A549 (cell line): ENCODE measurements around the gene SRC. TPM values are rescaled to one million over a fixed set of nuclear protein-coding genes. Genes with fewer than 3 reads are reported as not detected.

Source experiments
- ATAC-seq, 2 experiments: fragments of 200-7000 bp in 1 of 2; fragments of >200 bp in 1 of 2; cut with Nextera tagmentation in 1 of 2; cut with Tn5 transposase in 1 of 2; 3 replicates each; pipeline versions ENCODE4 v1.8.0 to v1.9.1; 2018 to 2020; ENCODE audit warnings: mild to moderate bottlenecking in 1 of 2, moderate library complexity in 1 of 2
- CTCF ChIA-PET: fragments of 300-600 bp; sonication (Branson Sonifier 250); formaldehyde crosslinking; extraction: SDS; loops from one replicate; lab custom pipeline; 2021; ENCODE audit warnings: antibody characterized with exemption, inconsistent platforms; lab: Yijun Ruan, JAX
- POLR2A ChIA-PET: fragments of 350-600 bp; formaldehyde crosslinking; extraction: SDS; loops from one replicate; lab custom pipeline; 2021; ENCODE audit warnings: antibody characterized with exemption, inconsistent platforms; lab: Yijun Ruan, JAX
- DNase-seq, 2 experiments: peaks; one replicate each; pipeline versions ENCODE4 v3.0.0 to v3.0.0-alpha.2; 2011 to 2016; ENCODE audit warnings: low read depth in 1 of 2, low spot score in 1 of 2
- FAIRE-seq: peaks from 2 replicates; lab custom pipeline; 2011; peaks lifted over from hg19 to GRCh38; lab: Jason Lieb, UNC
- H3K27ac ChIP-seq, 2 experiments: fragments of >200 bp; sonication (Bioruptor Twin); formaldehyde crosslinking; 3 replicates each; pipeline ENCODE4 v1.5.1; 2016 to 2017
- H3K4me1 ChIP-seq: fragments of >200 bp; sonication (Bioruptor Twin); formaldehyde crosslinking; 3 replicates; pipeline ENCODE4 v1.6.1; 2016
- H3K4me2 ChIP-seq: fragments of >200 bp; sonication (Bioruptor Twin); formaldehyde crosslinking; 3 replicates; pipeline ENCODE4 v1.6.1; 2016
- H3K4me3 ChIP-seq: fragments of >200 bp; sonication (Bioruptor Twin); formaldehyde crosslinking; 3 replicates; pipeline ENCODE4 v1.5.1; 2016
- H3K9me3 ChIP-seq: fragments of >200 bp; sonication (Bioruptor Twin); formaldehyde crosslinking; 3 replicates; pipeline ENCODE4 v1.6.1; 2016
- ATOH8 ChIP-seq: fragments of 250-450 bp; sonication (Bioruptor Pico); IDR thresholded peaks from 2 replicates; pipeline ENCODE4 v1.5.0; 2020; ENCODE audit warnings: low read depth, mild to moderate bottlenecking, moderate library complexity
- BHLHE40 ChIP-seq: IDR thresholded peaks from 2 replicates; pipeline ENCODE4 v1.6.1; 2012; ENCODE audit warnings: low read depth, low read length, inconsistent platforms
- CTCF ChIP-seq: fragments of >200 bp; sonication (Bioruptor Twin); formaldehyde crosslinking; IDR thresholded peaks from 3 replicates; pipeline ENCODE4 v1.5.1; 2016
- E2F6 ChIP-seq: IDR thresholded peaks from 2 replicates; pipeline ENCODE4 v1.6.1; 2012; ENCODE audit warnings: low read depth, borderline replicate concordance
- ELK1 ChIP-seq: fragments of 150-350 bp; IDR thresholded peaks from 2 replicates; pipeline ENCODE4 v1.6.1; 2014; ENCODE audit warnings: low read depth, mild to moderate bottlenecking, low read length
- FOSB ChIP-seq: fragments of 250-450 bp; sonication (Bioruptor Pico); IDR thresholded peaks from 2 replicates; pipeline ENCODE4 v1.5.0; 2020; ENCODE audit warnings: mild to moderate bottlenecking, moderate library complexity
- FOSL2 ChIP-seq, 2 experiments: fragments of 450-650 bp in 1 of 2; fragments of >200 bp in 1 of 2; sonication (Bioruptor Twin) in 1 of 2; formaldehyde crosslinking; IDR thresholded peaks; 2 replicates each; pipeline versions ENCODE4 v1.5.0 to v1.6.1; 2016 to 2020; ENCODE audit warnings: mild to moderate bottlenecking in 1 of 2, moderate library complexity in 1 of 2
- GATA3 ChIP-seq: IDR thresholded peaks from 2 replicates; pipeline ENCODE4 v1.6.1; 2012; ENCODE audit warnings: borderline replicate concordance
- HDAC2 ChIP-seq: fragments of 200-600 bp; sonication (generic); IDR thresholded peaks from 2 replicates; pipeline ENCODE4 v1.6.1; 2016
- HES2 ChIP-seq: fragments of >200 bp; sonication (Bioruptor Twin); formaldehyde crosslinking; IDR thresholded peaks from 2 replicates; pipeline ENCODE4 v1.6.1; 2016
- HEYL ChIP-seq: fragments of 250-450 bp; sonication (Bioruptor Pico); IDR thresholded peaks from 2 replicates; pipeline ENCODE4 v1.8.0; 2021; ENCODE audit warnings: mild to moderate bottlenecking, moderate library complexity
- HMGXB4 ChIP-seq: fragments of 250-450 bp; sonication (Bioruptor Pico); IDR thresholded peaks from 2 replicates; pipeline ENCODE4 v1.5.0; 2021; ENCODE audit warnings: mild to moderate bottlenecking, moderate library complexity, borderline replicate concordance
- HOXB13 ChIP-seq: fragments of 250-450 bp; sonication (Bioruptor Pico); IDR thresholded peaks from 2 replicates; pipeline ENCODE4 v1.5.0; 2020; ENCODE audit warnings: low read depth, mild to moderate bottlenecking, moderate library complexity
- KDM1A ChIP-seq: fragments of 200-600 bp; sonication (generic); IDR thresholded peaks from 2 replicates; pipeline ENCODE4 v1.6.1; 2016; ENCODE audit warnings: low read depth, mild to moderate bottlenecking
- KDM5A ChIP-seq: fragments of 200-600 bp; sonication (generic); IDR thresholded peaks from 2 replicates; pipeline ENCODE4 v1.6.1; 2016; ENCODE audit warnings: antibody characterized with exemption, mild to moderate bottlenecking
- MAX ChIP-seq: IDR thresholded peaks from 2 replicates; pipeline ENCODE4 v1.6.1; 2012
- MYC ChIP-seq: IDR thresholded peaks from 2 replicates; pipeline ENCODE4 v1.6.1; 2012; ENCODE audit warnings: mild to moderate bottlenecking, inconsistent platforms, low read length, improper control_type of control experiment, borderline replicate concordance
- NR3C1 ChIP-seq: fragments of >200 bp; sonication (Bioruptor Twin); formaldehyde crosslinking; IDR thresholded peaks from 3 replicates; pipeline ENCODE4 v1.6.1; 2017
- PBX3 ChIP-seq: IDR thresholded peaks from 2 replicates; pipeline ENCODE4 v1.6.1; 2012
- PHF8 ChIP-seq: fragments of 200-600 bp; sonication (generic); IDR thresholded peaks from 2 replicates; pipeline ENCODE4 v1.6.1; 2016; ENCODE audit warnings: low read depth, mild to moderate bottlenecking, antibody characterized with exemption, moderate library complexity, borderline replicate concordance
- POLR2A ChIP-seq: IDR thresholded peaks from 2 replicates; pipeline ENCODE4 v1.6.1; 2012; ENCODE audit warnings: mild to moderate bottlenecking, low read length
- RCOR1 ChIP-seq: fragments of 150-350 bp; IDR thresholded peaks from 2 replicates; pipeline ENCODE4 v1.6.1; 2014; ENCODE audit warnings: antibody characterized with exemption, low read length, low read depth
- RNF2 ChIP-seq: fragments of 200-600 bp; sonication (generic); IDR thresholded peaks from 2 replicates; pipeline ENCODE4 v1.6.1; 2016; ENCODE audit warnings: low read depth, mild to moderate bottlenecking, antibody characterized with exemption, moderate library complexity, borderline replicate concordance
- SMC3 ChIP-seq: fragments of >200 bp; sonication (Bioruptor Twin); formaldehyde crosslinking; IDR thresholded peaks from 3 replicates; pipeline ENCODE4 v1.6.1; 2018; ENCODE audit warnings: inconsistent platforms
- ZC3H11A ChIP-seq: fragments of 450-650 bp; IDR thresholded peaks from 2 replicates; pipeline ENCODE4 v1.6.1; 2014; ENCODE audit warnings: antibody characterized with exemption, mild to moderate bottlenecking
- ZNF302 ChIP-seq: fragments of 250-450 bp; sonication (Bioruptor Pico); IDR thresholded peaks from 2 replicates; pipeline ENCODE4 v1.9.0; 2021; ENCODE audit warnings: inconsistent platforms, mild to moderate bottlenecking, moderate library complexity
- WGBS: methylation state at CpG from one replicate; pipeline ENCODE4 v1.1.6; 2017; ENCODE audit errors: missing lambda C conversion rate; 5-methylcytosine and 5-hydroxymethylcytosine counted together
- polyA plus RNA-seq, 4 experiments: library from polyadenylated mRNA; depleted of rRNA in 3 of 4; stranded (reverse); fragments of >200 nt; fragmentation: RNase III in 1 of 4; extraction: RNeasy Plus Mini Kit Qiagen cat#74134 plus additional on column Dnase treatment in 1 of 4; gene quantifications; 2 replicates in 3 of 4; 3 replicates in 1 of 4; pipeline ENCODE4 v1.2.3, GENCODE V29; 2011 to 2017

Gene SRC
- polyA plus RNA-seq, 2 of the 4 experiments (the other 2 are of a cell fraction), result 139 to 154 TPM

GRCh38 chr20:37419307-37419706, 73.4 kb downstream of the SRC start:
- TF ChIP-seq CTCF (no peak), HES2 (no peak), FOSB (CRISPR knock-in tag) (no peak), KDM1A (no peak), BHLHE40 (no peak), PHF8 (no peak), ELK1 (no peak), HDAC2 (no peak), PBX3 (no peak), NR3C1 (no peak), ZC3H11A (no peak), FOSL2 (IDR thresholded peaks at IDR 0.05) (no peak), FOSL2 (CRISPR knock-in tag; IDR thresholded peaks at IDR 0.05) (no peak), POLR2A (no peak), MYC (no peak), SMC3 (no peak), E2F6 (no peak), HMGXB4 (no peak), MAX (no peak)
- Histone ChIP-seq H3K4me3 (no peak overlapping the region), H3K4me2 (no peak overlapping the region), H3K4me1 (no peaks in the 10 kb centered on the region), H3K9me3 (no peaks in the 10 kb centered on the region), H3K27ac (no peak overlapping the region)
- FAIRE-seq, result no peak
- ChIA-PET POLR2A (no interaction called here), CTCF (no interaction called here)
- DNase-seq, result no peak
- 77% methylated on average over 3 of the region's 3 CpGs for WGBS
- ATAC-seq, result no peak

GRCh38 chr20:37419774-37420542, 74.0 kb downstream of the SRC start:
- WGBS, result 59% methylated on average over 12 of the region's 13 CpGs
- ChIA-PET CTCF (no interaction called here), POLR2A (no interaction called here)
- Histone ChIP-seq H3K4me2 (no peak overlapping the region), H3K4me1 (no peaks in the 10 kb centered on the region), H3K9me3 (no peaks in the 10 kb centered on the region), H3K27ac (no peak overlapping the region)
- ATAC-seq (no peak), FAIRE-seq (no peak), DNase-seq (no peak)
- TF ChIP-seq RNF2 (no peak), KDM1A (no peak), PBX3 (no peak), KDM5A (no peak), FOSL2 (IDR thresholded peaks at IDR 0.05) (no peak), FOSL2 (CRISPR knock-in tag; IDR thresholded peaks at IDR 0.05) (no peak), NR3C1 (no peak), GATA3 (no peak), HOXB13 (CRISPR knock-in tag) (no peak), ZNF302 (CRISPR knock-in tag) (no peak), POLR2A (no peak), HEYL (CRISPR knock-in tag) (no peak), RCOR1 (no peak), ATOH8 (no peak), MAX (no peak)
- TF ChIP-seq, all 56 proteins: peak for 0
- H3K4me3 ChIP-seq, result no peak overlapping the region
